Measurements from ENCODE around the gene FBXL3.

The FBXL3 gene

GRCh38 chr13:77026861-77027621 lies at the start of gene FBXL3:
FBXL3 (minus strand) TSS chr13:77027159; CDS start chr13:77021860, 5,299 bp downstream.
- DNase-seq: peak; percentile 91

- DNase-seq: no peak
Measured at GRCh38 chr13:77067519-77067918, 40.6 kb upstream of the FBXL3 start.

- no peak for DNase-seq
Measured at GRCh38 chr13:77065461-77066147, 38.6 kb upstream of the FBXL3 start.

GRCh38 chr13:77062097-77062496 lies 35.1 kb upstream of the FBXL3 start:
- no peak for DNase-seq

GRCh38 chr13:77061362-77061761 lies 34.4 kb upstream of the FBXL3 start:
- DNase-seq: no peak

GRCh38 chr13:77056886-77057285 lies 29.9 kb upstream of the FBXL3 start:
- DNase-seq: no peak

GRCh38 chr13:77056382-77056781 lies 29.4 kb upstream of the FBXL3 start:
- DNase-seq: no peak

- no peak for DNase-seq
Measured at GRCh38 chr13:77055158-77055557, 28.2 kb upstream of the FBXL3 start.

GRCh38 chr13:77053192-77053591 lies 26.2 kb upstream of the FBXL3 start:
- DNase-seq: no peak

- no peak for DNase-seq
Measured at GRCh38 chr13:77048681-77049080, 21.7 kb upstream of the FBXL3 start.

- DNase-seq: no peak
Measured at GRCh38 chr13:77047649-77048343, 20.8 kb upstream of the FBXL3 start.

- no peak for DNase-seq
Measured at GRCh38 chr13:77042566-77043177, 15.7 kb upstream of the FBXL3 start.

- DNase-seq: no peak
Measured at GRCh38 chr13:77040835-77041234, 13.9 kb upstream of the FBXL3 start.

GRCh38 chr13:77040076-77040475 lies 13.1 kb upstream of the FBXL3 start:
- DNase-seq: no peak

- no peak for DNase-seq
Measured at GRCh38 chr13:77038907-77039480, 12.0 kb upstream of the FBXL3 start.

GRCh38 chr13:77036279-77036678 lies 9.3 kb upstream of the FBXL3 start:
- no peak for DNase-seq

GRCh38 chr13:77034881-77035280 lies 7.9 kb upstream of the FBXL3 start:
- no peak for DNase-seq

GRCh38 chr13:77033717-77034302 lies 6.9 kb upstream of the FBXL3 start:
- no peak for DNase-seq

- no peak for DNase-seq
Measured at GRCh38 chr13:77031656-77032243, 4.8 kb upstream of the FBXL3 start.

- DNase-seq: no peak
Measured at GRCh38 chr13:77029436-77029835, 2.5 kb upstream of the FBXL3 start.

GRCh38 chr13:77028202-77028601 lies 1.2 kb upstream of the FBXL3 start:
- DNase-seq: no peak

GRCh38 chr13:77026255-77026860 lies 601 bp downstream of the FBXL3 start:
- peak; percentile 82 for DNase-seq
